Progenitor cell of endocrine pancreas (in vitro differentiated cells): Measurements from ENCODE around the gene GALNT5. TPM values are rescaled to one million over a fixed set of nuclear protein-coding genes. Genes with fewer than 3 reads are reported as not detected.
A peak's percentile ranks its signal among the peaks of the same experiment; 100 is the strongest.

ENCODE experiments used
- DNase-seq: peaks from one replicate; pipeline ENCODE4 v3.0.0; 2021; ENCODE audit warnings: low spot score; ENCODE audit not compliant: unreplicated experiment
- H3K27ac Mint-ChIP-seq: 2 replicates; pipeline ENCODE4 v1.8.0; 2021; ENCODE audit warnings: mild to moderate bottlenecking, moderate library complexity, mixed read lengths
- H3K27me3 Mint-ChIP-seq: 2 replicates; pipeline ENCODE4 v1.8.0; 2021; ENCODE audit warnings: mixed read lengths
- H3K36me3 Mint-ChIP-seq: 2 replicates; pipeline ENCODE4 v1.8.0; 2022; ENCODE audit warnings: mixed read lengths; ENCODE audit not compliant: insufficient read depth
- H3K4me1 Mint-ChIP-seq: 2 replicates; pipeline ENCODE4 v1.8.0; 2021; ENCODE audit warnings: low read depth, mixed read lengths
- H3K4me3 Mint-ChIP-seq: 2 replicates; pipeline ENCODE4 v1.8.0; 2021; ENCODE audit warnings: low read depth, mild to moderate bottlenecking, moderate library complexity, mixed read lengths
- H3K9me3 Mint-ChIP-seq: 2 replicates; pipeline ENCODE4 v1.8.0; 2021; ENCODE audit warnings: low read depth, mixed read lengths
- CTCF ChIP-seq: fragments of 200-600 bp; sonication (generic); IDR thresholded peaks from one replicate; pipeline ENCODE4 v1.5.0; 2021; ENCODE audit warnings: antibody characterized with exemption, mild to moderate bottlenecking; ENCODE audit not compliant: unreplicated experiment
- total RNA-seq: library from RNA; stranded (reverse); gene quantifications from 2 replicates; pipeline ENCODE4 v1.2.1, GENCODE V29; 2021

Gene GALNT5
- total RNA-seq, 1 donor from 2014 or later = 0.60 TPM

- H3K4me3 Mint-ChIP-seq = no peak overlapping the region
- H3K27me3 Mint-ChIP-seq = peaks cover 7% of the 10 kb centered on the region
- H3K4me1 Mint-ChIP-seq = peaks cover 5% of the 10 kb centered on the region
- H3K36me3 Mint-ChIP-seq = no peaks in the 10 kb centered on the region
- peak; percentile 84 for TF ChIP-seq CTCF
- no peak overlapping the region for H3K27ac Mint-ChIP-seq
- DNase-seq = no peak
- H3K9me3 Mint-ChIP-seq = no peaks in the 10 kb centered on the region
These were observed 45.1 kb downstream of the GALNT5 start for GRCh38 chr2:157302492-157303099.

GRCh38 chr2:157303612-157304011, 46.1 kb downstream of the GALNT5 start:
- no peaks in the 10 kb centered on the region for H3K36me3 Mint-ChIP-seq
- H3K9me3 Mint-ChIP-seq = no peaks in the 10 kb centered on the region
- H3K4me1 Mint-ChIP-seq = peaks cover 5% of the 10 kb centered on the region
- TF ChIP-seq CTCF = no peak
- H3K27ac Mint-ChIP-seq = no peak overlapping the region
- peaks cover 7% of the 10 kb centered on the region for H3K27me3 Mint-ChIP-seq
- no peak overlapping the region for H3K4me3 Mint-ChIP-seq
- no peak for DNase-seq

GRCh38 chr2:157304811-157305722, 47.6 kb downstream of the GALNT5 start:
- no peak for TF ChIP-seq CTCF
- peaks cover 7% of the 10 kb centered on the region for H3K27me3 Mint-ChIP-seq
- no peak overlapping the region for H3K27ac Mint-ChIP-seq
- no peaks in the 10 kb centered on the region for H3K9me3 Mint-ChIP-seq
- DNase-seq = no peak
- H3K4me3 Mint-ChIP-seq = no peak overlapping the region
- peaks cover 5% of the 10 kb centered on the region for H3K4me1 Mint-ChIP-seq
- H3K36me3 Mint-ChIP-seq = no peaks in the 10 kb centered on the region

- H3K4me3 Mint-ChIP-seq = no peak overlapping the region
- no peaks in the 10 kb centered on the region for H3K9me3 Mint-ChIP-seq
- H3K27ac Mint-ChIP-seq = no peak overlapping the region
- H3K4me1 Mint-ChIP-seq = peaks cover 5% of the 10 kb centered on the region
- no peak for DNase-seq
- TF ChIP-seq CTCF = no peak
- no peaks in the 10 kb centered on the region for H3K36me3 Mint-ChIP-seq
- peaks cover 7% of the 10 kb centered on the region for H3K27me3 Mint-ChIP-seq
These were observed 48.2 kb downstream of the GALNT5 start for GRCh38 chr2:157305723-157306110.

- Mint-ChIP-seq H3K27me3 (peaks cover 7% of the 10 kb centered on the region), H3K4me1 (no peaks in the 10 kb centered on the region), H3K9me3 (no peaks in the 10 kb centered on the region), H3K36me3 (no peaks in the 10 kb centered on the region), H3K27ac (no peak overlapping the region), H3K4me3 (no peak overlapping the region)
- no peak for TF ChIP-seq CTCF
- no peak for DNase-seq
These were observed 49.5 kb downstream of the GALNT5 start for GRCh38 chr2:157307021-157307420.
